ENCODE measurements around the gene BLZF1.
"Not testable (repeated sequence)": the region's sequence is repeated elsewhere in the genome, so short reads cannot be mapped to it uniquely, and the experiment has no call there.

BLZF1 gene, protein sequence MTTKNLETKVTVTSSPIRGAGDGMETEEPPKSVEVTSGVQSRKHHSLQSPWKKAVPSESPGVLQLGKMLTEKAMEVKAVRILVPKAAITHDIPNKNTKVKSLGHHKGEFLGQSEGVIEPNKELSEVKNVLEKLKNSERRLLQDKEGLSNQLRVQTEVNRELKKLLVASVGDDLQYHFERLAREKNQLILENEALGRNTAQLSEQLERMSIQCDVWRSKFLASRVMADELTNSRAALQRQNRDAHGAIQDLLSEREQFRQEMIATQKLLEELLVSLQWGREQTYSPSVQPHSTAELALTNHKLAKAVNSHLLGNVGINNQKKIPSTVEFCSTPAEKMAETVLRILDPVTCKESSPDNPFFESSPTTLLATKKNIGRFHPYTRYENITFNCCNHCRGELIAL

DNA sequence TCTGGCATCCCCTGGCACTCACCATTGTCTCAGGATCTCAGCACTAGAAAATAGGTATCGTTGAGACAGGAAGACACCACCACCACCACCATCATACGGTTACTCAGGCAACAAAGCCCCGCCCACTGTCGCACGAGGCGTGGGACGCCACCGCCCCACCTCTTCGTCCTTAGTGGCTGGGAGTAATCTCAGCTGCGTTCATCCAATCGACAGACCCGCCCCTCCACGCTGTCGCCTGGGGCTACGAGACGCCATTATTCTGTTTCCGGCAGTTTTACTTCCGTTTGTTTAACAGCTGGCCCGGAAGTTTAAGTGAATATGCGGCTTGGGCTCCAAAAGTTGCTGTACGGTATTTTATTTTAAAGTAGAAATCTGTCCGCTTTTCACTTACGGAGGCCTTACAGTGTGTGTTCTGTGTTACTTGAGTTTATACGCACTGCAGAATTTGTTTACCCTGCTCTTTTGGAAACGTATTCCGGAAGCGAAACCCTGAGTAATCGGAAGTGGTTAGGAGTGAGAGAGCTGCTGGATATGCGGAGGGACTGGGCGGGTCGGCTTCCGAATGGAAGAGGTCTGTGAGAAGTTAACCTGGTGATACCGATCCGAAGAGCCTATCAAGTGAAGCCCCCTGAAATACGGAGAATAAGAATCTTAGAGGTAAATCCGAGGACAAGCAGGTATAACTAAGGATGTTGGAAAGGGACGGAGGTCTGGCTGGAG lies at the start of gene BLZF1, which contains the start of gene NME7:
Gene BLZF1, plus strand, starts transcription at position 510 of the 720 bp plus-strand sequence. CDS start 1,328 bp downstream, outside the sequence.
Gene NME7, minus strand, starts transcription at position 112 of the 720 bp plus-strand sequence. Its CDS starts 87 bp downstream, at position 25.
- peak; percentile 82 for DNase-seq (ENCODE audit: low read depth, low spot score)

DNA sequence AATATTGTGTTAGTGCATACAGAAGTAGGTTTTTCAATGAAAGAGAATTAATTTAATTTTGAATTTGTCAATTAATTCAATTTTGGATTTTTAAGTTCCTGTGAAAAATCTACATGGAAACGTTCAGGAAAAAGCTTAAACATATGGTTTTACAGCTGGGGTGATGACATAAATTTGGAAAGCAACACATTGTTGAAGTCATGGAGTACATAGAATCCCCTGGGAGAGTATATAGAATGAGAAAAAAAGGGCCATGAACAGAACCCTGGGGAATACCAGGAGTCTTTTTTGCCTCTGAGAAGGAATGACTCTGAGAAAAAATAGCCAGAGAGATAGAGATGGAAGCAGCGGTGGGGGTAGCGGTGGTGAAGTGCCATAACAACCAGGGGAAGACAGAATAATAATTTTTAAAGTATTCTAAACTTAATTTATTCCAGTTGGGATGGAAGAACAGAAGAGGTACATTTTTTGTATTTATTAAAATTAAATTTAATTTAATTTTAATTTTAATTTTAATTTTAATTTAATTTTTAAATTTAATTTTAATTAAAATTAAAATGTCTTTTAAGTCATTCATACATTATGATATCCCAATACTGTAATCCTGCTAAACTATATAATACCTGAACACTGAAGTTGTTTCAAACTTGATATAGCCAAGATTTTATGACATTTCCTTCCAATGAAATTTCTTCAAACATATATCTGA lies 49.3 kb upstream of the BLZF1 start:
- DNase-seq (ENCODE audit: low read depth, low spot score): no peak

DNA sequence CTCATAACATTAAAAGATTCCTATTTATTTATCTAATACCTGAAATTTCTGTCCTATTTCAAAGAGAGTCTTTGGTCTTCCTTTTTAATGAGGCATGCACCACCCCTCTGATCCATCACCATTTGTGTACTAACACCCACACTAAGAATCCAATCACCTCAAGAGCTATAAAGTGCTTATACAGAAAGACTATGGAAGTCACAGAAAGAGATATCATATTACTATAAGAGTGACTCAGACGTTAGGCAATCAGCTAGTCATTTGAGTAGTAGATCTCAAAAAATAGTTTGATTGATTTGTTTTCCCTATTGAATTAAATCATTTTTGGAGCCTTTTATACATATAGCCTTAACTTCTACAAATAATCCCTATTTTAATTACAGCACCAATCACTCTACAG lies 46.5 kb upstream of the BLZF1 start:
- DNase-seq (ENCODE audit: low read depth, low spot score): no peak

DNA sequence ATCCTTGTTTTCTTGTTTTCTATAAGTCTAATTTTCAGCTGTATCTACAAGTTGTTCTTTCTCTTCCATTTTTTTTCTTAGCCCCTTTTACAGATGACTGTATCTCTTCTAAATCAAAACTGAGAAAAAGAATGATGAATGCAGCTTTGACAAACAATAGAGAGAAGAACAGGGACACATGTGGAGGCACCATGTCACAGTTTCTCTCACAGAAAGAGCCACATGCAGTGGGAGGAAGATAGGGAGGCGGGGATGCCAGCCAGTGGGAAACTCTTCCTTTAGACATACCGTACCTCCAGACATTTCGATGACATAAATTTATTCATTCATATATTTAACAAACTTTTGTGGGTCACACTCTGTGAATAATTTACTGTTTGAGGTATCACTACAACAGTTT lies 45.9 kb upstream of the BLZF1 start:
- no peak for DNase-seq (ENCODE audit: low read depth, low spot score)

DNA sequence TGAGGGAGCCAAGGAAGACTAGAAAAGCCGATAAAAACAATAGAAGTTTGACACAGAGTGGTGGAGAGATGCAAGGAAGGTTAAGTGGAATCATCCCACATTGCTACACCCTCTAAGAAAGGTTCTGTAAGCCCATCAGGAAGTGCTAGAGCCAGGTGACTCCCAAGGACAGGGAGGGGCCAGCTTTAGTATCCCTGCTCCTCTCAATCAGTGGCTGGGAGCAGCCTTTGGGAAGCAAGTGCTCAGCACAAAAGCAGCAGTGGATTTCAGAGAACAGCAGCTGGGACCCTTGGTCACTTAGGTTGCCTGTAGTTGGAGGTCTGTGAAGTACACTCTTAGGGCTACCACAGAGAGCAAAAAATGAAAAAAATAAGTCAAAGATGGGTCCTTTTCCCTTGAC lies 42.9 kb upstream of the BLZF1 start:
- DNase-seq (ENCODE audit: low read depth, low spot score): peak; percentile 79

DNA sequence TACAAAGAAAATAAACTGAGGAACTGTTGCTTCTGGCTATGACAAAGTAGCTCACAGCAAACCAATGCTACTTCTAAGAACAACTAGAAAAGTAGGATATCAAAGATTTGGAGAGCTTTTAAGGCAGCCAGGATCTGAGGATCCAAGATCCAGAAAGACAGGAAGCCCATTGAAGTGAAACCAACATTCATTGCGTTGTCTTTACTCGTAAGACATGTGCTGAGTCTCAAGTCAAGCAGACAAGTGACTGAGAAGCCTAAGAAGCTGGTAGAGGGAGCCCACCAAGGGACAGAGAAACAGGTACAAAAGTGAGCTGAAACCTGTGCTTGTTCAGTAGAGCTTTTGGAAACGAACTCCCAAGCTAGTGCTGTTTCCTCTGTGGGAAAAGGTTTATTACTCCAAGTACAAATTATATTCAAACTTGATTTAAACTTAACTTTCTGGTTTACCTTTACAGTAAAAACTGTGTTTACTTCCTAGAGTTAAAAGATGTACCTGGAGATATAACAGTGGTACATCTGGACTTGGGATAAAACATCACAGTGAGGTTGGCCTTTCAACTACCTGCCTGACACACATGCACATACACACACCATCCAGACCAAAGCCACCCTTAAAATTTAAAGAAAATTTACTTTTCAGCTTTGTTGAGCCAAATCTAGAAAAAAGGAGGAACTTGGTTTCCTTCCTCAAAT lies 41.6 kb upstream of the BLZF1 start:
- no peak for DNase-seq (ENCODE audit: low read depth, low spot score)

DNA sequence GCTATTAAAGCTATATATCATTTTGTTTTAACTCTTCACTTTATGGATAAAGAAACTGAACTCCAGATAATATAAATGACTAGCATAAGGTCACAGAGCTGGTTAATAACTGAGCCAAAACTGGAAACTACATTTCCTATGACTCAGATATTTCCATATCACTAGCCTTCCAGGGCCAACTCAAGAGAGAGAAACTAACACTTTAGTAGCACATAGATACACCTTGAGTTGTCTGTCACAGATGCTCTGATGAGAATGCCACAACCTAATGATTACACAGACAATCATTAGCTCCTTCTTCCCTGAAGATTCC lies 41.1 kb upstream of the BLZF1 start:
- DNase-seq (ENCODE audit: low read depth, low spot score): no peak

DNA sequence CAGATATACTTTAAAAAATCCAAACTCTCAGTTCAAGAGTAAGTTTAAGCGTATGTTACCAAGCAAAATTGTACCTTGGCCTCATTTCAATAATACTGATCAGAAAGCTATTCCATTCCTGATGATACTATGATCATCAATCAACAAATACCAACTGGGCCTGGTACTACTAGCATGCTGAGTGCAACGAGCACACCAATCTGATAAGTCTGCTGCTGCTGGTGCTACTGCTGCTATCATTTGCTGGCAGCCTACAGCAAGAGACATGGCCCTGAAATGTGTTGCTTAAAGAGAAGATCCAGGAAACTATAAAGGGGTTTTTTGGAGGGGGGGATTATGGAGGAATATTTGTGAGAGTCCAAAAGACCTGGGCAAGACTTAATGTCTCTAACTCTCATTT lies 40.1 kb upstream of the BLZF1 start:
- DNase-seq (ENCODE audit: low read depth, low spot score): no peak

DNA sequence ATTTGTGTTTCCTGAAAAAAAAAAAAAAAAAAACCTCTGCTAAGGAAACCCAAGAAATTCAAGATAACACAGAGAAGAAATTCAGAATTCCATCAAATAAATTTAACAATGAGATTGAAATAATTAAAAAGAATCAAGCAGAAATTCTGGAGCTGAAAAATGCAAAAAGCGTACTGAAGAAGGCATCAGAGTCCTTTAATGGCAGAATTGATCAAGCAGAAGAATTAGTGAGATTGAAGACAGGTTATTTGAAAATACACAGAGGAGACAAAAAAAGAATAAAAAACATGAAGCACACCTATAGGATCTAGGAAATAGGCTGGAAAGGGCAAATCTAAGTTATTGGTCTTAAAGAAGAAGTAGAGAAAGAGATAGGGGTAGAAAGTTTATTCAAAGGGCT lies 38.6 kb upstream of the BLZF1 start:
- DNase-seq (ENCODE audit: low read depth, low spot score): no peak

DNA sequence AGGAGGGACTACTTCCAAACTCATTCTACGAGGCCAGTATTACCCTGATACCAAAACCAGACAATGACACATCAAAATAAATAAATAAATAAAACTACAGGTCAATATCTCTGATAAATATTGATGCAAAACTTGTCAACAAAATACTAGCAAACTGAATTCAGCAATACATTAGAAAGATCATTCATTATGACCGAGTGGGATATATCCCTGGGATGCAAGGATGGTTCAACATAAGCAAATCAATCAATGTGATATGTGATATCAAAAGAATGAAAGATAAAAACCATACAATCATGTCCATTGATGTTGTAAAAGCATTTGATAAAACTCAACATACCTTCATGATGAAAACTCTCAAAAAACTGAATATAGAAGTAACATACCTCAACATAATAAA lies 37.1 kb upstream of the BLZF1 start:
- no peak for DNase-seq (ENCODE audit: low read depth, low spot score)

DNA sequence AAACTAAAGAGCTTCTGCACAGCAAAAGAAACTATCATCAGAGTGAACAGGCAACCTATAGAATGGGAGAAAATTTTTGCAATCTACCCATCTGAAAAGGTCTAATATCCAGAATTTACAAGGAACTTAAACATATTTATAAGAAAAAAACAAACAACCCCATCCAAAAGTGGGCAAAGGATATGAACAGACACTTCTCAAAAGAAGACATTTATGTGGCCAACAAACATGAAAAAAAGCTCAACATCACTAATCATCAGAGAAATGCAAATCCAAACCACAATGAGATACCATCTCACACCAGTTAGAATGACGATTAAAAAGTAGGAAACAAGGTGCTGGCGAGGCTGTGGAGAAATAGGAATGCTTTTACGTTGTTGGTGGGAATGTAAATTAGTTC lies 33.3 kb upstream of the BLZF1 start:
- not testable (repeated sequence) for DNase-seq (ENCODE audit: low read depth, low spot score)

DNA sequence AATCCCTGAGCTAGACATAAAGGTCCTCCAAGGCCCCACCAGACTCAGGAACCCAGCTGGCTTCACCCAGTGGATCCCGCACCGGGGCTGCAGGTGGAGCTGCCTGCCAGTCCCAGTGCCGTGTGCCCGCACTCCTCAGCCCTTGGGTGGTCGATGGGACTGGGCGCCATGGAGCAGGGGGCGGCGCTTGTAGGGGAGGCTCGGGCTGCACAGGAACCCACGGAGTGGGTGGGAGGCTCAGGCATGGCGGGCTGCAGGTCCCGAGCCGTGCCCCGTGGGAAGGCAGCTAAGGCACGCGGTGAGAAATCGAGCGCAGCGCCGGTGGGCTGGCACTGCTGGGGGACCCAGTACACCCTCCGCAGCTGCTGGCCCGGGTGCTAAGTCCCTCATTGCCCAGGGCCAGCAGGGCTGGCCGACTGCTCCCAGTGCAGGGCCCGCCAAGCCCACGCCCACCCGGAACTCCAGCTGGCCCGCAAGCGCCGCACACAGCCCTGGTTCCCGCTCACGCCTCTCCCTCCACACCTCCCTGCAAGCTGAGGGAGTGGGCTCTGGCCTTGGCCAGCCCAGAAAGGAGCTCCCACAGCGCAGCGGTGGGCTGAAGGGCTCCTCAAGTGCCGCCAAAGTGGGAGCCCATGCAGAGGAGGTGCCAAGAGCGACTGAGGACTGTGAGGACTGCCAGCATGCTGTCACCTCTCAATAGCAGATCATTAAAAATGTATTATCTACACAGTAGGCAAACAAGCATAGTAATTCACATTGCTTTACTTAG lies 30.9 kb upstream of the BLZF1 start:
- not testable (repeated sequence) for DNase-seq (ENCODE audit: low read depth, low spot score)

DNA sequence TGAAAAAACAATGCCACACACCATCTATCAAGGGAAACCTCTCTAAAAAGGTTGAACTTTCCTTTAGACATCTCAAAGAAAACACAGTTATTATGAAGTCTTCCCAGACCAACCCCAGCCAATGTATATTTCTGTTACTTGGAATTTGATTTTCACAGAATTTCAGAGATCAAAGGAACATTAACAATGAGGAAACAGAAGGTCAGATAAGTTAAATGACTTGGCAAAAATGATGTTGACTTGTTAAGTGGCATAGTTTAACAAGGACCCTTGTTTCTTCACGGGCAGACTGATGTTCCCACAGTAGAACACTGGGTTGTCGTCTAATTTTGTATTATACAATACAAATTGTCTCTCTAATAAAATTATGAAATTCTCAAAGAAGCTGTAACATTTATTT lies 29.4 kb upstream of the BLZF1 start:
- no peak for DNase-seq (ENCODE audit: low read depth, low spot score)

DNA sequence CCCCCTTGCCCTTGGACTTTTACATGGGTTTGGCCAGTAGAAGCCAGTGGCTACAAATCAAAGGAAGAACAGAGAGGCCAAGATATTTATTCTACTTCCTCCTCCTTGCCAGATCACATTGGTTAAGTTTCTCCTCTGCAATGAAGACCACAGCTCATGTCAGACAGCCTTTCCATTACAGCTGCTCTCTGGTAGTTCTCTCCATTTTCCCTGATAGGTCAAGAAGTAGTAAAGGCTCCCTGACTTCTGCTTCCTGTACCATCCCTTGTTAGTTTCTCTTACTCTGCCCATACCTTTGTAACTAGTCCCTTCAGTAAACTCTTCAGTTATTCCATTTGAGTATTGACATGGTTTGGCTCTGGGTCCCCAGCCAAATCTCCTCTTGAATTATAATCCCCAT lies 28.2 kb upstream of the BLZF1 start:
- DNase-seq (ENCODE audit: low read depth, low spot score): no peak

DNA sequence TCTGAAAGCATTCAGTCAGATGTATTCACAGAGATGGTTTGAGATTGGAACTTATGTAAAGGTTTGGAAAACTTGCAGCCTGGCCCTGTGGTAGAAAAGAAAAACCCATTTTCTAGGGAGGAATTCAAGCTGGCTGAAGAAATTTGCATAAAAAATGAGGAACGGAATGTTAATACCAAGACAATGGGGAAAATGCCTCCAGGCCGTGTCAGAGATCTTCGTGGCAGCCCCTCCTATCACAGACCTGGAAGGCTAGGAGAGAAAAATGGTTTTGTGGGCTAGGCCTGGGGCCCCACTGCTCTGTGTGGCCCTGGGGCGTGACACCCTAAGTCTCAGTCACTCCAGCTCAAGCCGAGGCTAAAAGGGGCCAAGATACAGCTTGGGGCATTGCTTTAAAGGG lies 27.1 kb upstream of the BLZF1 start:
- no peak for DNase-seq (ENCODE audit: low read depth, low spot score)

DNA sequence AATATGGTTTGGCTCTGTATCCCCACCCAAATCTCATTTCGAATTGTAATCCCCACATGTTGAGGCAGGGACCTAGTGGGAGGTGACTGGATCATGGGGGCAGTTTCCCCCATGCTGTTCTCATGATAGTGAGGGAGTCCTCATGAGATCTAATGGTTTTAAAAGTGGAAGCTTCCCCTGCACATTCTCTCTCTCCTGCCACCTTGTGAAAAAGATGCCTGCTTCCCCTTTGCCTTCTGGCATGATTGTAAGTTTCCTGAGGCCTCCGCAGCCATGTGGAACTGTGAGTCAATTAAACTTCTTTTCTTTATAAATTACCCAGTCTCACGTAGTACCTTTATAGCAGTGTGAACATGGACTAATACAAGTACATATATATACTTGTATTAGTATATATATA lies 25.9 kb upstream of the BLZF1 start:
- not testable (repeated sequence) for DNase-seq (ENCODE audit: low read depth, low spot score)

DNA sequence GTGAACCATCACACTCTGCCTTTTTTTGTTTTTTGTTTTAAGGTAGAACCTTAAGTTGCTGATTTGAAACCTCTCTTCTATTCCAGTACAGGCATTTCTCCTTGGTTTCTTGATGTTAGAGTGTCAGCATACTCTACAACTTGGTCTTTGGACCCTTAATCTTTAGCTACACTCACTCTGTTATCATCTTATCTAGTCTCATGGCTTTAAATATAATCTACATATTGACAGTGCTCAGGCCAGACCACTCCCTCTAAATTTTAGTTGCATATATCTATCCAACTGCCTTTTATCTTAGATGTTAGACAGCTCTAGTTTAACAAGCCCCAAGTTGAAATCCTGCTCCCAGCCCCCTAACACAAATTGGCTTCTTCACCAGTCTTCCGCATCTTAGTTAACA lies 22.5 kb upstream of the BLZF1 start:
- DNase-seq (ENCODE audit: low read depth, low spot score): no peak

DNA sequence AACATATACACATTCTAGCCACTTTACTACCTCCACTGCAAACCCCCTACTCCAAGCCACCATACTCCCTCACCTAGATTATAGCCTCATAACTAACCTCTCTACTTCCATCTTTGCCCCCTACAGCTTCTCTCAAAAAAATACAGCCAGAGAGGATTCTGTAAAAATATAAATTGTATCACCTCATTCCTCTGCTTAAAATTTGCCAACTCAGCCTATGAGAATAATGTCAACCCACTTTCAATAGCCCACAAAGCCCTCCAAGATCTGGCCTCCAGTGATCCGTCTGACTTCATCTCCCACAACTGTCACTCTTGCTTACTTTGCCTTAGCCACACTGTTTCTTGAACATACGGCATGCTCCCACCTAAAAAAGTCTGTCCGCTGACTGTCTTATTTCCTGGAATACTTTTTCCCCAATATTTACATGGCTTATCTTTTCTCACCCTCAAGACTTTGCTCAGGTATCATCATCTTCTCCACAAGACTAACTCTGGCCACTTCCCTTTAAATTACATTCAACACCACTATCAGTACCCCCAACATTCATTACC lies 21.9 kb upstream of the BLZF1 start:
- no peak for DNase-seq (ENCODE audit: low read depth, low spot score)

DNA sequence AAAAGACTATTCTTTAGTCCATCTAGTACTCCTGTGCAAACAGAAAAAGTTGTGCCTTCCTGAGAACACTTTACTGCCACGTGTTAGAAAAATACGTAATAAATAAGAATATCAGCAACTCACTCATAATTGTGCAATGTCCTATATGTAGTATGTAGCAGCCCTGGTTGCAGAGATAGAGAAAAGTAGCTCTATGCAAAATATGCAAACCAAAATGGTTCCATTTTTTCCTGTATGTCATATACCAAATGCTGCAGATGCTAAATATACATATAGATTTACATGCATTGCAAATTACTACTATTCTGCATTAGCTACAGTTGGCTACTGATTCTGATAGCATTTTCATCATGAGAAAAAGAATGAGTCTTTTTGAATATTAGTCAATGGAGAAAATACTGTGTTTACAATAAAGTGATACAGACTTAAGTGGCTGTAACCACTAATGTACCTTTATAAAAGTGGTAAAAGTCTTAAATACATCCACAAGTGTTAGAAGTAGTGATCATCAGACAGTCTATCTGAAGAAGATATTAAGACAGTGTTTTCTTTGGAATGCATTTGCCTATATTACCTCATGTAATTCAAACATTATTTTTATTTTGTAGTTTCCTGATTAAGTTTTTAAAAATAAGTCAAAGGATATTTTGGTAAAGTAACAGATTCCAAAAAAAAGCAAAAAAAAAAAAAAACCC lies 20.2 kb upstream of the BLZF1 start:
- no peak for DNase-seq (ENCODE audit: low read depth, low spot score)

DNA sequence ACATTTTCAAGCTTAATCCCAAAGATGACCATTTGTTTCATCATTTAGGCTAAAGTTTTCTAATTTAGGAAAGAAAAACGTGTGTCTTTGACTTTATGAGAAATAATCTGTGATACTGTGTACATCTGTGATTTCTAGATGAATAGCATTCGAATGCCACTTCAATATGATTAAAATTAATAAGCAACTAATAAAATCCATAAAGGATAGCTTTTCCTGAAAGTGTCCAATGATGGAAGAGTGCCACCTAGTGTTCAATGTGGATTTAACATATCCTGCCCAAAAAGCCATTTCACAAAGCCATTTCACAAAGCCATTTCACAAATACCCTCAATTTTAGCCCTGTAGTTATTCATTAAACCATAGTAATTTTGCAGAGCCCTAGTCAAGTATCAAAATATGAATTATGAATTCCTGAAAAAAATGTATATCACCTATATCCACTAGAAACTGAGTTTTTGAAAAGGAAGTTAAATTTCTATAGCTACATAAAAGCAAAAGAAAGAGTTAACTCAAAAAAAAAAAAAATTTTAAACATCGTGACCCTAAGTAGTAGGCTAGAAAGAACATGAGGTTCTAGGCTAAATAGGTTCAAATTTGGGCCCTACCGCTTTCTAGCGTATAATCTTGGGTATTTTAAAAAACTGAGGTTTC lies 19.5 kb upstream of the BLZF1 start:
- no peak for DNase-seq (ENCODE audit: low read depth, low spot score)

Data from iPS DF 19.7 (cell line).